GM10847 (cell line): ENCODE results near the gene SUMF2.

Source experiments
- POLR2A ChIP-seq: IDR thresholded peaks from 2 replicates; pipeline ENCODE4 v1.6.1; 2011; ENCODE audit not compliant: insufficient read length; ENCODE audit errors: extremely low read depth

SUMF2 gene

GRCh38 chr7:56106108-56107073 is 42.3 kb downstream of the SUMF2 start, which contains the start of gene CHCHD2:
TSS of gene CHCHD2 (minus strand) at chr7:56106476. CDS start at chr7:56106413, 63 bp downstream.
- TF ChIP-seq POLR2A, result peak; percentile 79

- no peak for TF ChIP-seq POLR2A
These were observed 43.8 kb downstream of the SUMF2 start for GRCh38 chr7:56107954-56108258.

GRCh38 chr7:56110611-56111010 is 46.5 kb downstream of the SUMF2 start:
- no peak for TF ChIP-seq POLR2A

GRCh38 chr7:56115852-56116538 is 51.9 kb downstream of the SUMF2 start, which contains the start of gene NUPR2:
TSS of gene NUPR2 (minus strand) at chr7:56116417. CDS start at chr7:56116314, 103 bp downstream.
- TF ChIP-seq POLR2A, result no peak

- no peak for TF ChIP-seq POLR2A
These were observed 57.4 kb downstream of the SUMF2 start for GRCh38 chr7:56121440-56121839.

- no peak for TF ChIP-seq POLR2A
These were observed 60.9 kb downstream of the SUMF2 start for GRCh38 chr7:56124981-56125380.

GRCh38 chr7:56125831-56126230 is 61.7 kb downstream of the SUMF2 start:
- no peak for TF ChIP-seq POLR2A

- no peak for TF ChIP-seq POLR2A
These were observed 63.3 kb downstream of the SUMF2 start for GRCh38 chr7:56127241-56127975.
